SJCRH30 (cell line): Measurements from ENCODE around the gene MTA1. TPM values are rescaled to one million over a fixed set of nuclear protein-coding genes. Genes with fewer than 3 reads are reported as not detected.

Source experiments
- DNase-seq, 2 experiments: peaks; one replicate each; pipeline ENCODE4 v3.0.0-alpha.2; 2015 to 2020
- H3K27ac ChIP-seq: fragments of 250-450 bp; sonication (Bioruptor Pico); 2 replicates; pipeline ENCODE4 v1.5.1; 2020; ENCODE audit warnings: mild to moderate bottlenecking, moderate library complexity
- H3K27me3 ChIP-seq: fragments of 250-450 bp; sonication (Bioruptor Pico); 2 replicates; pipeline ENCODE4 v1.5.1; 2020; ENCODE audit warnings: mild to moderate bottlenecking, moderate library complexity
- H3K36me3 ChIP-seq: fragments of 250-450 bp; sonication (Bioruptor Pico); 2 replicates; pipeline ENCODE4 v1.5.1; 2020; ENCODE audit warnings: mild to moderate bottlenecking, moderate library complexity
- H3K4me1 ChIP-seq: fragments of 250-450 bp; sonication (Bioruptor Pico); 2 replicates; pipeline ENCODE4 v1.5.1; 2020; ENCODE audit warnings: mild to moderate bottlenecking, moderate library complexity
- H3K4me3 ChIP-seq: fragments of 250-450 bp; sonication (Bioruptor Pico); 2 replicates; pipeline ENCODE4 v1.5.1; 2020; ENCODE audit warnings: mild to moderate bottlenecking, moderate library complexity
- H3K9me3 ChIP-seq: fragments of 250-450 bp; sonication (Bioruptor Pico); replicated peaks from 2 replicates; pipeline ENCODE4 v1.5.1; 2020; ENCODE audit warnings: mild to moderate bottlenecking, moderate library complexity
- total RNA-seq: library from RNA; depleted of rRNA; stranded (reverse); fragments of >200 nt; shearing (Covaris generic); gene quantifications from 2 replicates; pipeline ENCODE4 v1.2.3, GENCODE V29; 2014

MTA1 gene
- total RNA-seq, 1 experiment from 2014 or later = 117 TPM

DNA sequence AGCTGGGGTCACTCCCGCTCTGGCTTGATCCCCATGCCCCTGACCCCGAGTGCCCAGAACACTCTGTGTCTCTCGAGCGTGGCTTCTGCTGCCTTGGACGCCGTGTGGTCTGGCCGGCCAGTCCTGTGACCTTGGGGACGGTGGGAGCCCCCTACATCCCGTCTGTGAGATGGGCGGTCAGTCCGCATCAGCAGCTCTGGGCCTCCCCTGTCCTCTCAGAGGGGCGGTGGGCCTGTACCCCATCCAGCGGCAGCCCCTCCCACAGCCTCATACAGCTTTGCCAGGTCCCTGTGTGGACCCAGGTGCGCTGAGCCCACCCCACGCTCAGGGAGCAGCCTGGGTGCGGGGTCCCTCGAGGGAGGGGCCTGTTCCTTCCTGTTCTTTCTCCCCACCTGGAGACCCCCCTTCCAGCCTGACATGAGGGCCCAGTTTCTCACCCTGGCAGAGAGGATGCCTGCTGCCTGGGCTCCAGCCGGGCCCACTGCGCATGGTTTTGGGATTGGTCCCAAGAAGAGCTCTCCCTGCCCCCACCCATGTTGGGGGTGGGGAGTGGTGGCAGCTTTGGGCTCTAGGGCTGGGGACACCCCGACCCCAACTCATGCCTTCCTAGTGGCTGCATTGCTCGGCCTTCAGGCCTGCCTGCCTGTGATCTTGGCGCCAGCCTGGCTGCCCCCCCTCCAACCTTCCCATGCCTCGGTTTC lies 1.5 kb downstream of the MTA1 start:
- no peak for DNase-seq
- Histone ChIP-seq H3K4me1 (peaks cover 10% of the 10 kb centered on the region), H3K27ac (peak overlapping the region; percentile 74)

GRCh38 chr14:105421723-105422615 lies 2.3 kb downstream of the MTA1 start:
- Histone ChIP-seq H3K36me3 (peaks cover 44% of the 10 kb centered on the region), H3K27ac (no peak overlapping the region), H3K9me3 (no peaks in the 10 kb centered on the region), H3K4me3 (no peak overlapping the region), H3K27me3 (no peaks in the 10 kb centered on the region), H3K4me1 (peaks cover 10% of the 10 kb centered on the region)
- no peak for DNase-seq

More for the DNA sequence above, 1.5 kb downstream of the MTA1 start:
- peak overlapping the region; percentile 91 for H3K4me3 ChIP-seq
- H3K9me3 ChIP-seq = no peaks in the 10 kb centered on the region
- H3K36me3 ChIP-seq = peaks cover 37% of the 10 kb centered on the region
- H3K27me3 ChIP-seq = no peaks in the 10 kb centered on the region

DNA sequence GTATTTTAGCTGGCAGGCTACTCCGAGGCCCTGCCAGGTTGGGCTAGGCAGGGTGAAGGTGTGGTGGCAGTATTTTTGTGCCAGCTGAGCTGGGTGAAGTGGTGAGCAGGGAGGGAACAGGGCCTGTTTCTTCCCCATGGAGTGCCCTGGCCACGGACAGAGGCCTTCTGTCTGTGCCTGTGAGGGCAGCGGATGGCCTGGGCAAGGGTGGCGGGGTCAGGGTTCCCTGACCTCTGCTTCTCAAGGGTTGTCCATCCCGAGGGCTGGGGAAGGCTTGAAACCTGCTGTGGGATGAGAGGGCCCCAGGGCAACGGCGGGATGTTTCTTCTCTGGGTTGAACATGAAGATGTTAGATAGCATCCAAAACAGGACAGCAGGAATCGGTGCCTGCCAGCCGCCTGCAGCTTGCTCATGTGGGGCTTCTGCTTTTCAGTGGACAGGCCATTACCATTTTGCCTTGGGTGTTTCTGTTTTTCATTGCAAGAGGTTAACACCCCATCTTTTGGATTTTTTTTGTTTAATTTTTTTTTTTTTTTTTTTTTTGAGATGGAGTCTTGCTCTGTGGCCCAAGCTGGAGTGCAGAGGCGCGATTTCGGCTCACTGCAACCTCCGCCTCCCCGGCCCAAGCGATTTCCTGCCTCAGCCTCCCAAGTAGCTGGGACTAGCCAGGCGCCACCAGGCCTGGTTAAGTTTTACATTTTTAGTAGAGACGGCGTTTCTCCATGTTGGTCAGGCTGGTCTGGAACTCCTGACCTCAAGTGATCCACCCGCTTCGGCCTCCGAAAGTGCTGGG lies 3.3 kb downstream of the MTA1 start:
- Histone ChIP-seq H3K4me3 (no peak overlapping the region), H3K27me3 (no peaks in the 10 kb centered on the region), H3K4me1 (peaks cover 10% of the 10 kb centered on the region), H3K36me3 (peaks cover 53% of the 10 kb centered on the region), H3K9me3 (no peaks in the 10 kb centered on the region), H3K27ac (no peak overlapping the region)
- DNase-seq = no peak

- Histone ChIP-seq H3K9me3 (no peaks in the 10 kb centered on the region), H3K4me3 (no peak overlapping the region), H3K36me3 (peaks cover 61% of the 10 kb centered on the region), H3K27me3 (no peaks in the 10 kb centered on the region), H3K4me1 (peaks cover 8% of the 10 kb centered on the region), H3K27ac (no peak overlapping the region)
- no peak for DNase-seq
These were observed 4.0 kb downstream of the MTA1 start for GRCh38 chr14:105423488-105424195.

DNA sequence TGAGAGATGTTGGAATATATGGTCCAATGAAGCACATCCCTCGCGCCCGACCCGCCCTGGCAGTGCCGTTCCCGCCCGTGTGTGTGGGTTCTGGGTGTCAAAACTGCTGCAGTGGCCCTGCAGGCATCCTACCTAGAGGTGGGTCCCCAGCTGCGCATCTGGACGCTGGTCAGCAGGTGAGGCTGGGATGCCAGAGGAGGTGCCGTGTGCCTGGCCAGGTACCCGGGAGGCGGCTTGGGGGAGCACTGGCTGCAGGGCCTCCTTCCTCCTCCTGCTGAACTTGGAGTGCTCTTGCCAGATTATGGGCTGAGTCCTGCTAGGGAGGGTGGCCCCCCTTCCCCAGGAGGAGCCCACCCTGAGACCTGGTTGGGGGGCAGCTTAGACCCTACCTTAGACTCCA lies 5.2 kb downstream of the MTA1 start:
- H3K9me3 ChIP-seq = no peaks in the 10 kb centered on the region
- no peaks in the 10 kb centered on the region for H3K27me3 ChIP-seq
- no peak overlapping the region for H3K27ac ChIP-seq
- no peak for DNase-seq
- no peaks in the 10 kb centered on the region; the same call in 1 of the 2 replicates for H3K4me1 ChIP-seq
- peaks cover 68% of the 10 kb centered on the region for H3K36me3 ChIP-seq
- H3K4me3 ChIP-seq = no peak overlapping the region

DNA sequence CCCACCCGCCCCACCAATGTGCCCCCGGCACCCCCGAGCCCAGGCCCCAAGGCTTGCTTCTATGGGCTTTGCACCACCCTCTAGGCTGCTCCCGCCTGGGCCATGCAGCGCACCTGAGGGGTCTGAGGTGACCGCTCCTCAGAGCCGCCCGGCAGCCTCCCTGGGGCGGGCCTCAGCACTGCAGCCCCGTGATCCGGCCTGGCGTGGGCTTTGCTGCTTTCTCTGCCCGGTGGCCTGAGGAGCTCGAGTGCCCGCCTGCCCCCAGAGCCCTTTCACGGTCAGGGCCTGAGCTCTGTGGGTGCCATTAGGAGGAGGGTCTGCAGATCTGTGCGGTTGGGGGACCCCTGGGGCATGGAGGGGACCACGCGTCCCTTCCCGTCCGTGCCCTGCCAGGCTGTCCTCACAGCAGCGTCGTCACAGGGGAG lies 6.2 kb downstream of the MTA1 start:
- Histone ChIP-seq H3K27ac (no peak overlapping the region), H3K36me3 (peaks cover 78% of the 10 kb centered on the region), H3K9me3 (0 out of 2 replicates have a peak, but pooled peaks cover 3% of the 10 kb centered on the region), H3K4me1 (no peaks in the 10 kb centered on the region; the same call in 1 of the 2 replicates), H3K27me3 (no peaks in the 10 kb centered on the region), H3K4me3 (no peak overlapping the region)
- DNase-seq = no peak

DNA sequence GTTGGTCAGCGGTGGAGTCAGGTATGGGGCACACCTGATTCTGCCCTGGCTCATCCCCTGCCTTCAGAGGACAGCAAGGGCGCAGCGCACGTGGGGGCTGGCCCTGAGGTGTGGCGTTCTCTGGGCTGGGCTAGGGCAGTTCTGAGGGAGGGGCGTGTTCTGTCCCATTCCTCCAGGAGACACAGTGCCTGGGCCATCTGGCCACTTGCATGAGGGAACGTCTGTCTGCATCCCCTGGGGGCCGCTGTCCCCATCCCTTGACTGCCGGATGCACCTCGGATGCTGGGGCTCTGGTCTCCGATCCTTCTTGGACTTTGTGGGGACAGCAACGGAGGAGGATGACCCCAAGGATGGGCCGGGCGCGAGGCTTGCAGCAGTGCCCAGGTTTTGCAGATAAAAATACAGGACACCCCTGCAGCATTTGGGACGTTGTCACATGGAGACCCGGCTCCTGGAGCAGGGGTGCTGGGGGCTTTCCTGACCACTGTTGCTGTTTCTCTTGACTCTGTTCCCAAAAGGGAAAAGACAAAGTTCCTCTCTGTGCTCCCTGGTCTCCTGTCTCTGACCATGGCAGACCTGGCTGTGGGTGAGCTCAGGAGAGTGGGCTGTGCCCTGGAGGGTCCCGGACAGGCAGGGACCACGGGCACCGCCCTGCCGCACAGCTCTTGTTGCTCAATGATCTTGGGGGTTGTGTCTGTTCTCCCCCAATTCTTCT lies 6.9 kb downstream of the MTA1 start:
- H3K27ac ChIP-seq = no peak overlapping the region
- 0 out of 2 replicates have a peak, but pooled peaks cover 3% of the 10 kb centered on the region for H3K9me3 ChIP-seq
- no peaks in the 10 kb centered on the region for H3K27me3 ChIP-seq
- no peak for DNase-seq
- peaks cover 85% of the 10 kb centered on the region for H3K36me3 ChIP-seq
- H3K4me3 ChIP-seq = no peak overlapping the region
- no peaks in the 10 kb centered on the region for H3K4me1 ChIP-seq

DNA sequence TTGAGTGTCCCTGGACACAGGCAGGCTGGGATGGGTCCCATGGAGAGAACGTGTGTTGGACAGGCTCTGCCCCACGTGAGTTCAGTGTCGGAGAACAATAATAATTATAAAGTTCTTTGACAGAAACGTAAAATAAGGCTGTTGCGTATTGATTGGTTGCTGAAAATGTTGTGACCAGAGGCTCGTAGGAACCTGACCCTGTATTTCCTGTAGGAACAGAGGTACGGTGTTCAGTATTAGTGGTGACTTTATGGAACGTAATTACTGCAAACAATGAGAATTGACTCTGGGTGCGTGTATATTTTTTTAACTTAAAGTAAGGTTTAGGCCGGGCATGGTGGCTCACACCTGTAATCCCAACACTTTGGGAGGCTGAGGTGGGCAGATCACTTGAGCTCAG lies 7.8 kb downstream of the MTA1 start:
- Histone ChIP-seq H3K4me1 (no peaks in the 10 kb centered on the region), H3K9me3 (0 out of 2 replicates have a peak, but pooled peaks cover 3% of the 10 kb centered on the region), H3K36me3 (peaks cover 89% of the 10 kb centered on the region), H3K4me3 (no peak overlapping the region), H3K27ac (no peak overlapping the region), H3K27me3 (no peaks in the 10 kb centered on the region)
- no peak for DNase-seq

GRCh38 chr14:105427936-105428485 lies 8.4 kb downstream of the MTA1 start:
- H3K27me3 ChIP-seq = no peaks in the 10 kb centered on the region

DNA sequence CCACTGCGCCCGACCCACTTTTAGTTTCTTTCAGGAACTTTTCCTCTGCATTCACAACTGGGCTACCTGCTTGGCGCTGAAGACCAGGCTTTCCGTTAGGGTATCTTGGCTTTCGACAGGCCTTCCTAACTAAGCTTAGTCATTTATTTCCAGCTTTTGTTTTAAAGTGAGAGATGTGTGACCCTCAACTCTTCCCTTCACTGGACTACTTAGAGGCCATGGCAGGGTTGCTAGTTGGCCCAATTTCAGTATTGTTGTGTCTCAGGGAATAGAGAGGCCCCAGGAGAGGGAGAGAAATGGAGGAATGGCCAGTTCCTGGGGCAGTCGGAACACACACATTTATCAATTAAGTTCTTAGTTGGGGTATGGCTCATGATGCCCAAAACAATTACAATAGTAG lies 10.4 kb downstream of the MTA1 start:
- DNase-seq = no peak
- Histone ChIP-seq H3K4me1 (no peaks in the 10 kb centered on the region), H3K4me3 (no peak overlapping the region), H3K36me3 (peaks cover 76% of the 10 kb centered on the region), H3K27ac (no peak overlapping the region), H3K9me3 (0 out of 2 replicates have a peak, but pooled peaks cover 3% of the 10 kb centered on the region), H3K27me3 (no peaks in the 10 kb centered on the region)

More at GRCh38 chr14:105427936-105428485, 8.4 kb downstream of the MTA1 start:
- H3K36me3 ChIP-seq = peaks cover 86% of the 10 kb centered on the region
- no peak for DNase-seq
- H3K4me1 ChIP-seq = no peaks in the 10 kb centered on the region
- H3K9me3 ChIP-seq = 0 out of 2 replicates have a peak, but pooled peaks cover 3% of the 10 kb centered on the region
- no peak overlapping the region for H3K4me3 ChIP-seq
- no peak overlapping the region for H3K27ac ChIP-seq

DNA sequence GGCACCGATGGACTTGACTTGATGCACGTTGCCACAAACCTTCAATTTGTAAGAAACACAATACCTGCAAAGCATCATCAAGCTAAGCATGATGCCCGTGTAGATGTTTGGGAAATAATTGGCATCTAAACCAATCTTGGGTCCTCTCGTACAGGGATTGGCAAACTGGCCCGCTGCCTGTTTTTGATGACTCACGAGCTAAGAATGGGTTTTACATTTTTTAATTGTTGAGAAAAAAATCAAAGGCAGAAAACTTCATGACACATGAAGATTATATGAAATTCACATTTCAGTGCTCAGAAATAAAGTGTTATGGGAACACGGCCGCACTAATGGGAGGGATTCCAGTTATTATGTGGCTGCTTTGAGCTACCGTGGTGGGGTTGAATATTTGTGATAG lies 10.9 kb downstream of the MTA1 start:
- Histone ChIP-seq H3K36me3 (peaks cover 73% of the 10 kb centered on the region), H3K4me3 (no peak overlapping the region), H3K27ac (no peak overlapping the region), H3K9me3 (0 out of 2 replicates have a peak, but pooled peaks cover 3% of the 10 kb centered on the region), H3K4me1 (no peaks in the 10 kb centered on the region), H3K27me3 (no peaks in the 10 kb centered on the region)
- no peak for DNase-seq

GRCh38 chr14:105431256-105431655 lies 11.6 kb downstream of the MTA1 start:
- Histone ChIP-seq H3K9me3 (0 out of 2 replicates have a peak, but pooled peaks cover 3% of the 10 kb centered on the region), H3K27ac (no peak overlapping the region), H3K36me3 (peaks cover 70% of the 10 kb centered on the region), H3K4me3 (no peak overlapping the region), H3K27me3 (no peaks in the 10 kb centered on the region), H3K4me1 (no peaks in the 10 kb centered on the region)
- DNase-seq = no peak

GRCh38 chr14:105432657-105433056 lies 13.0 kb downstream of the MTA1 start:
- no peak for DNase-seq
- H3K9me3 ChIP-seq = 0 out of 2 replicates have a peak, but pooled peaks cover 3% of the 10 kb centered on the region

More at GRCh38 chr14:105432657-105433056, 13.0 kb downstream of the MTA1 start:
- H3K4me1 ChIP-seq = no peaks in the 10 kb centered on the region
- H3K27me3 ChIP-seq = no peaks in the 10 kb centered on the region
- H3K4me3 ChIP-seq = no peak overlapping the region
- H3K36me3 ChIP-seq = peaks cover 61% of the 10 kb centered on the region
- H3K27ac ChIP-seq = no peak overlapping the region
